HCT116 (cell line): ENCODE data around the gene ARL11. TPM values are rescaled to one million over a fixed set of nuclear protein-coding genes. Genes with fewer than 3 reads are reported as not detected.

Source experiments
- ATAC-seq: fragments of 200-7000 bp; cut with Tn5 transposase; 2 replicates; pipeline ENCODE4 v1.9.1; 2020; ENCODE audit warnings: mild to moderate bottlenecking, moderate library complexity
- BruUV-seq: library from RNA; stranded (reverse); fragments of 400-500 nt; replicated peaks from 2 replicates; lab custom pipeline; 2021; lab: Mats Ljungman, UMichigan
- CTCF ChIA-PET: fragments of 300-600 bp; sonication (Branson Sonifier 250); formaldehyde crosslinking; loops from one replicate; lab custom pipeline; 2021; ENCODE audit warnings: antibody characterized with exemption; lab: Charles Lee
- POLR2A ChIA-PET: fragments of 300-600, 350-600 bp; sonication (Branson Sonifier 250); formaldehyde crosslinking; loops from one replicate; lab custom pipeline; 2021; ENCODE audit warnings: antibody characterized with exemption; lab: Charles Lee
- RAD21 ChIA-PET, 2 experiments: fragments of 300-600 bp; sonication (Branson Sonifier 250); formaldehyde crosslinking; loops; one replicate each; lab custom pipeline; 2023; ENCODE audit warnings: low total read pairs in 2 of 2; ENCODE audit not compliant: uncharacterized antibody in 2 of 2, unreplicated experiment in 2 of 2, low non-redundant PET in 1 of 2; lab: Charles Lee
- DNase-seq: peaks from one replicate; pipeline ENCODE4 v3.0.0-alpha.2; 2010; ENCODE audit warnings: low read depth, low spot score
- H2AFZ ChIP-seq: fragments of 200-600 bp; shearing (Covaris generic), sonication (generic); 2 replicates; pipeline ENCODE4 v1.6.1; 2017; ENCODE audit warnings: low read depth, mixed run types, mixed read lengths, antibody characterized with exemption, low read length; ENCODE audit not compliant: poor library complexity, severe bottlenecking
- H3K27ac ChIP-seq: 2 replicates; pipeline ENCODE4 v1.5.1; 2012; ENCODE audit warnings: low read depth, low read length
- H3K27me3 ChIP-seq: fragments of 200-600 bp; sonication (generic); 2 replicates; pipeline ENCODE4 v1.6.1; 2016; ENCODE audit warnings: mixed run types, low read length, mixed read lengths; ENCODE audit not compliant: insufficient read depth
- H3K36me3 ChIP-seq, 2 experiments: fragments of 200-500 bp in 1 of 2; fragments of 200-600 bp in 1 of 2; sonication (Bioruptor generic) in 1 of 2; sonication (generic) in 1 of 2; 2 replicates each; pipeline versions ENCODE4 v1.5.1 to v1.6.1; 2014 to 2016; ENCODE audit warnings: low read length in 2 of 2, inconsistent platforms in 1 of 2, mixed read lengths in 1 of 2, mixed run types in 1 of 2; ENCODE audit not compliant: insufficient read depth in 2 of 2, control insufficient read depth in 1 of 2
- H3K4me1 ChIP-seq, 2 experiments: fragments of 200-600 bp in 1 of 2; sonication (generic) in 1 of 2; 2 replicates each; pipeline versions ENCODE4 v1.5.1 to v1.6.1; 2012 to 2017; ENCODE audit warnings: low read length in 2 of 2, inconsistent platforms in 1 of 2, mild to moderate bottlenecking in 1 of 2, mixed read lengths in 1 of 2, mixed run types in 1 of 2, moderate library complexity in 1 of 2; ENCODE audit not compliant: insufficient read depth in 2 of 2, control insufficient read depth in 1 of 2
- H3K4me2 ChIP-seq: fragments of 200-600 bp; sonication (generic); 2 replicates; pipeline ENCODE4 v1.6.1; 2017; ENCODE audit warnings: mixed run types, low read length, mixed read lengths
- H3K4me3 ChIP-seq, 2 experiments: fragments of 200-600 bp in 1 of 2; sonication (generic) in 1 of 2; replicated peaks in 1 of 2; 2 replicates each; pipeline ENCODE4 v1.5.1; 2011 to 2016; ENCODE audit warnings: low read length in 2 of 2, control low read depth in 1 of 2, low read depth in 1 of 2, mild to moderate bottlenecking in 1 of 2, mixed read lengths in 1 of 2, mixed run types in 1 of 2
- H3K79me2 ChIP-seq: fragments of 200-600 bp; sonication (generic); 2 replicates; pipeline ENCODE4 v1.6.1; 2017; ENCODE audit warnings: mild to moderate bottlenecking, mixed run types, low read length, moderate library complexity, mixed read lengths; ENCODE audit not compliant: insufficient read depth
- H3K9ac ChIP-seq: fragments of 200-600 bp; sonication (generic); 2 replicates; pipeline ENCODE4 v1.6.1; 2016; ENCODE audit warnings: low read length, mixed read lengths
- H3K9me2 ChIP-seq: fragments of 200-600 bp; sonication (generic), shearing (Covaris generic); 2 replicates; pipeline ENCODE4 v1.6.1; 2017; ENCODE audit warnings: mixed run types, mild to moderate bottlenecking, moderate library complexity; ENCODE audit not compliant: insufficient read depth
- H3K9me3 ChIP-seq, 2 experiments: fragments of 200-500 bp in 1 of 2; fragments of 200-600 bp in 1 of 2; sonication (Bioruptor generic) in 1 of 2; sonication (generic) in 1 of 2; 2 replicates each; pipeline ENCODE4 v1.6.1; 2014 to 2017; ENCODE audit warnings: low read length in 2 of 2, mixed read lengths in 2 of 2, inconsistent platforms in 1 of 2, low read depth in 1 of 2, mild to moderate bottlenecking in 1 of 2, mixed run types in 1 of 2, moderate library complexity in 1 of 2; ENCODE audit not compliant: control insufficient read depth in 1 of 2, insufficient read depth in 1 of 2
- H4K20me1 ChIP-seq: fragments of 200-600 bp; sonication (generic), shearing (Covaris generic); 2 replicates; pipeline ENCODE4 v1.6.1; 2017; ENCODE audit warnings: mixed run types, mild to moderate bottlenecking, moderate library complexity; ENCODE audit not compliant: insufficient read depth
- CBX3 ChIP-seq: IDR thresholded peaks from 2 replicates; pipeline ENCODE4 v1.6.1; 2012; ENCODE audit warnings: low read depth
- CEBPB ChIP-seq: IDR thresholded peaks from 2 replicates; pipeline ENCODE4 v1.6.1; 2012; ENCODE audit warnings: low read depth
- EGR1 ChIP-seq: IDR thresholded peaks from 2 replicates; pipeline ENCODE4 v1.6.1; 2012; ENCODE audit warnings: low read depth
- ELF1 ChIP-seq: IDR thresholded peaks from 2 replicates; pipeline ENCODE4 v1.6.1; 2012; ENCODE audit warnings: low read depth, borderline replicate concordance
- EZH2 ChIP-seq: fragments of 200-600 bp; sonication (generic); IDR thresholded peaks from 2 replicates; pipeline ENCODE4 v1.6.1; 2017; ENCODE audit warnings: antibody characterized with exemption, mixed run types
- EZH2phosphoT487 ChIP-seq: fragments of 200-600 bp; IDR thresholded peaks from 2 replicates; pipeline ENCODE4 v1.6.1; 2018; ENCODE audit warnings: antibody characterized with exemption, borderline replicate concordance
- FOSL1 ChIP-seq: IDR thresholded peaks from 2 replicates; pipeline ENCODE4 v1.6.1; 2012; ENCODE audit warnings: low read depth
- JUND ChIP-seq: IDR thresholded peaks from 2 replicates; pipeline ENCODE4 v1.6.1; 2012
- POLR2AphosphoS5 ChIP-seq: IDR thresholded peaks from 2 replicates; pipeline ENCODE4 v1.6.1; 2011; ENCODE audit warnings: mild to moderate bottlenecking, low read depth, low read length, moderate library complexity
- RAD21 ChIP-seq: IDR thresholded peaks from 2 replicates; pipeline ENCODE4 v1.6.1; 2012; ENCODE audit warnings: low read depth, mild to moderate bottlenecking
- SIN3A ChIP-seq: IDR thresholded peaks from 2 replicates; pipeline ENCODE4 v1.6.1; 2012; ENCODE audit warnings: low read depth
- SP1 ChIP-seq: IDR thresholded peaks from 2 replicates; pipeline ENCODE4 v1.6.1; 2012; ENCODE audit warnings: low read depth
- SRF ChIP-seq: IDR thresholded peaks from 2 replicates; pipeline ENCODE4 v1.6.1; 2012; ENCODE audit warnings: low read depth
- YY1 ChIP-seq: IDR thresholded peaks from 2 replicates; pipeline ENCODE4 v1.6.1; 2011; ENCODE audit warnings: low read length, low read depth, moderate library complexity, mild to moderate bottlenecking; ENCODE audit not compliant: insufficient replicate concordance; ENCODE audit errors: extremely low read depth
- ZNF274 ChIP-seq: fragments of 200-500 bp; sonication (Bioruptor generic); IDR thresholded peaks from 2 replicates; pipeline ENCODE4 v1.6.1; 2014; ENCODE audit warnings: mild to moderate bottlenecking, low read depth, low read length, inconsistent platforms
- intact Hi-C: fragments of 100-400 bp; cut with micrococcal nuclease; formaldehyde crosslinking; loops from 2 replicates; pipeline ENCODE4 v1.10.0; 2022
- total RNA-seq: library from RNA; stranded (reverse); gene quantifications from one replicate; pipeline ENCODE4 v1.2.1, GENCODE V29; 2021; ENCODE audit not compliant: unreplicated experiment
- TF ChIP-seq, protein P1 (sequence below): IDR thresholded peaks from 2 replicates; pipeline ENCODE4 v1.6.1; 2012
- TF ChIP-seq, protein P2 (sequence below), 3 experiments: fragments of 200-600 bp in 1 of 3; sonication (generic) in 1 of 3; IDR thresholded peaks in 2 of 3; conservative IDR thresholded peaks in 1 of 3; 2 replicates each; pipeline ENCODE4 v1.5.1; 2012 to 2017; ENCODE audit warnings: low read depth in 2 of 3, low read length in 2 of 3, antibody characterized with exemption in 1 of 3, borderline replicate concordance in 1 of 3, control low read depth in 1 of 3, mild to moderate bottlenecking in 1 of 3, mixed read lengths in 1 of 3, mixed run types in 1 of 3, moderate library complexity in 1 of 3; ENCODE audit not compliant: insufficient read depth in 1 of 3
- TF ChIP-seq, protein P3 (sequence below): IDR thresholded peaks from 2 replicates; pipeline ENCODE4 v1.6.1; 2012
- TF ChIP-seq, protein P4 (sequence below): IDR thresholded peaks from 2 replicates; pipeline ENCODE4 v1.6.1; 2011; ENCODE audit warnings: mild to moderate bottlenecking, low read length, moderate library complexity; ENCODE audit not compliant: insufficient replicate concordance; ENCODE audit errors: extremely low read depth
- TF ChIP-seq, protein P5 (sequence below): IDR thresholded peaks from 2 replicates; pipeline ENCODE4 v1.6.1; 2012; ENCODE audit warnings: low read depth

The ARL11 gene
- total RNA-seq, 1 experiment from 2014 or later, result not detected

DNA sequence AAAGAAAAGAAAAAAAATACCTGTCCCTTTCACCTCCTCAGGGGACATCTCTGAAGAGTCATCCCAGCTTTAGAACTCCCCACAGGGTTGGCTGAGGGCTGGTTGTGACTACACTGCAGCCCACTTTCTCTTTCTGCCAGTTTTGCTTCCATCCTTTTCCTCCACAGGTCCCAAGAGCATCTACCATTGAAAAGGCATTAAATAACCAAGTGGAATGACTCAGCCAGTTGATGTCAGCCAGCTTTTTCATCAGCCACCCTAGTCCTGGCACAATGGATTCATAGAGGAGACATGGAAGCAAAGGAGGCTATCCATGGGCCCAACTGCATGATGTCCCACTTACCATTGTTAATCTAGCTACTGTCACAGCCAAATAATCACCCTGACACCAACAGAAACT lies 33.7 kb upstream of the ARL11 start:
- TF ChIP-seq, protein P1, sequence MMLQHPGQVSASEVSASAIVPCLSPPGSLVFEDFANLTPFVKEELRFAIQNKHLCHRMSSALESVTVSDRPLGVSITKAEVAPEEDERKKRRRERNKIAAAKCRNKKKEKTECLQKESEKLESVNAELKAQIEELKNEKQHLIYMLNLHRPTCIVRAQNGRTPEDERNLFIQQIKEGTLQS, result no peak
- TF ChIP-seq SRF, result no peak
- no peak for TF ChIP-seq YY1
- no peak for TF ChIP-seq RAD21
- TF ChIP-seq POLR2AphosphoS5, result no peak
- no peak for TF ChIP-seq ELF1
- TF ChIP-seq CBX3, result no peak
- no peak for TF ChIP-seq CEBPB
- TF ChIP-seq SIN3A, result no peak
- TF ChIP-seq, protein P2, sequence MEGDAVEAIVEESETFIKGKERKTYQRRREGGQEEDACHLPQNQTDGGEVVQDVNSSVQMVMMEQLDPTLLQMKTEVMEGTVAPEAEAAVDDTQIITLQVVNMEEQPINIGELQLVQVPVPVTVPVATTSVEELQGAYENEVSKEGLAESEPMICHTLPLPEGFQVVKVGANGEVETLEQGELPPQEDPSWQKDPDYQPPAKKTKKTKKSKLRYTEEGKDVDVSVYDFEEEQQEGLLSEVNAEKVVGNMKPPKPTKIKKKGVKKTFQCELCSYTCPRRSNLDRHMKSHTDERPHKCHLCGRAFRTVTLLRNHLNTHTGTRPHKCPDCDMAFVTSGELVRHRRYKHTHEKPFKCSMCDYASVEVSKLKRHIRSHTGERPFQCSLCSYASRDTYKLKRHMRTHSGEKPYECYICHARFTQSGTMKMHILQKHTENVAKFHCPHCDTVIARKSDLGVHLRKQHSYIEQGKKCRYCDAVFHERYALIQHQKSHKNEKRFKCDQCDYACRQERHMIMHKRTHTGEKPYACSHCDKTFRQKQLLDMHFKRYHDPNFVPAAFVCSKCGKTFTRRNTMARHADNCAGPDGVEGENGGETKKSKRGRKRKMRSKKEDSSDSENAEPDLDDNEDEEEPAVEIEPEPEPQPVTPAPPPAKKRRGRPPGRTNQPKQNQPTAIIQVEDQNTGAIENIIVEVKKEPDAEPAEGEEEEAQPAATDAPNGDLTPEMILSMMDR (IDR thresholded peaks at IDR 0.05 in 2 of 3, conservative IDR thresholded peaks at IDR 0.05 in 1 of 3; ENCODE audit: borderline replicate concordance in 1 of 3, insufficient read depth in 1 of 3, low read depth in 2 of 3, low read length in 2 of 3), result no peak
- TF ChIP-seq, protein P3, sequence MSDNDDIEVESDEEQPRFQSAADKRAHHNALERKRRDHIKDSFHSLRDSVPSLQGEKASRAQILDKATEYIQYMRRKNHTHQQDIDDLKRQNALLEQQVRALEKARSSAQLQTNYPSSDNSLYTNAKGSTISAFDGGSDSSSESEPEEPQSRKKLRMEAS, result no peak
- TF ChIP-seq ZNF274, result no peak
- TF ChIP-seq, protein P4, sequence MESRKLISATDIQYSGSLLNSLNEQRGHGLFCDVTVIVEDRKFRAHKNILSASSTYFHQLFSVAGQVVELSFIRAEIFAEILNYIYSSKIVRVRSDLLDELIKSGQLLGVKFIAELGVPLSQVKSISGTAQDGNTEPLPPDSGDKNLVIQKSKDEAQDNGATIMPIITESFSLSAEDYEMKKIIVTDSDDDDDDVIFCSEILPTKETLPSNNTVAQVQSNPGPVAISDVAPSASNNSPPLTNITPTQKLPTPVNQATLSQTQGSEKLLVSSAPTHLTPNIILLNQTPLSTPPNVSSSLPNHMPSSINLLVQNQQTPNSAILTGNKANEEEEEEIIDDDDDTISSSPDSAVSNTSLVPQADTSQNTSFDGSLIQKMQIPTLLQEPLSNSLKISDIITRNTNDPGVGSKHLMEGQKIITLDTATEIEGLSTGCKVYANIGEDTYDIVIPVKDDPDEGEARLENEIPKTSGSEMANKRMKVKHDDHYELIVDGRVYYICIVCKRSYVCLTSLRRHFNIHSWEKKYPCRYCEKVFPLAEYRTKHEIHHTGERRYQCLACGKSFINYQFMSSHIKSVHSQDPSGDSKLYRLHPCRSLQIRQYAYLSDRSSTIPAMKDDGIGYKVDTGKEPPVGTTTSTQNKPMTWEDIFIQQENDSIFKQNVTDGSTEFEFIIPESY, result no peak
- no peak for TF ChIP-seq EZH2
- no peak for TF ChIP-seq EGR1
- no peak for TF ChIP-seq SP1
- no peak for TF ChIP-seq FOSL1
- TF ChIP-seq EZH2phosphoT487, result no peak
- TF ChIP-seq, protein P5, sequence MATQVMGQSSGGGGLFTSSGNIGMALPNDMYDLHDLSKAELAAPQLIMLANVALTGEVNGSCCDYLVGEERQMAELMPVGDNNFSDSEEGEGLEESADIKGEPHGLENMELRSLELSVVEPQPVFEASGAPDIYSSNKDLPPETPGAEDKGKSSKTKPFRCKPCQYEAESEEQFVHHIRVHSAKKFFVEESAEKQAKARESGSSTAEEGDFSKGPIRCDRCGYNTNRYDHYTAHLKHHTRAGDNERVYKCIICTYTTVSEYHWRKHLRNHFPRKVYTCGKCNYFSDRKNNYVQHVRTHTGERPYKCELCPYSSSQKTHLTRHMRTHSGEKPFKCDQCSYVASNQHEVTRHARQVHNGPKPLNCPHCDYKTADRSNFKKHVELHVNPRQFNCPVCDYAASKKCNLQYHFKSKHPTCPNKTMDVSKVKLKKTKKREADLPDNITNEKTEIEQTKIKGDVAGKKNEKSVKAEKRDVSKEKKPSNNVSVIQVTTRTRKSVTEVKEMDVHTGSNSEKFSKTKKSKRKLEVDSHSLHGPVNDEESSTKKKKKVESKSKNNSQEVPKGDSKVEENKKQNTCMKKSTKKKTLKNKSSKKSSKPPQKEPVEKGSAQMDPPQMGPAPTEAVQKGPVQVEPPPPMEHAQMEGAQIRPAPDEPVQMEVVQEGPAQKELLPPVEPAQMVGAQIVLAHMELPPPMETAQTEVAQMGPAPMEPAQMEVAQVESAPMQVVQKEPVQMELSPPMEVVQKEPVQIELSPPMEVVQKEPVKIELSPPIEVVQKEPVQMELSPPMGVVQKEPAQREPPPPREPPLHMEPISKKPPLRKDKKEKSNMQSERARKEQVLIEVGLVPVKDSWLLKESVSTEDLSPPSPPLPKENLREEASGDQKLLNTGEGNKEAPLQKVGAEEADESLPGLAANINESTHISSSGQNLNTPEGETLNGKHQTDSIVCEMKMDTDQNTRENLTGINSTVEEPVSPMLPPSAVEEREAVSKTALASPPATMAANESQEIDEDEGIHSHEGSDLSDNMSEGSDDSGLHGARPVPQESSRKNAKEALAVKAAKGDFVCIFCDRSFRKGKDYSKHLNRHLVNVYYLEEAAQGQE, result no peak
- no peak for TF ChIP-seq JUND
- TF ChIP-seq, all 23 proteins: peak for 0
- ATAC-seq (no peak), DNase-seq (no peak)
- H3K79me2 ChIP-seq, result no peaks in the 10 kb centered on the region
- H3K4me1 ChIP-seq, result no peaks in the 10 kb centered on the region
- no TSS peak for BruUV-seq
- POLR2A ChIA-PET, result interaction anchor here (0.7 kb wide), 1 partner anchor 13 kb away, joined by 3 read pairs; no protein-coding TSS in a partner anchor
- no peak overlapping the region for H3K27ac ChIP-seq
- H3K9me2 ChIP-seq, result no peaks in the 10 kb centered on the region
- CTCF ChIA-PET, result no interaction called here
- intact Hi-C loops, result no loop called here
- no peak overlapping the region for H3K4me2 ChIP-seq
- no peak overlapping the region for H2AFZ ChIP-seq
- H3K9ac ChIP-seq, result no peak overlapping the region
- H4K20me1 ChIP-seq, result no peaks in the 10 kb centered on the region
- no peaks in the 10 kb centered on the region for H3K36me3 ChIP-seq
- no peaks in the 10 kb centered on the region for H3K9me3 ChIP-seq
- H3K27me3 ChIP-seq, result no peaks in the 10 kb centered on the region
- H3K4me3 ChIP-seq, result no peak overlapping the region
- RAD21 ChIA-PET, result no interaction called here
